ENCODE results near the gene PLA2G6.
"Not testable (repeated sequence)": the region's sequence is repeated elsewhere in the genome, so short reads cannot be mapped to it uniquely, and the experiment has no call there.

DNA sequence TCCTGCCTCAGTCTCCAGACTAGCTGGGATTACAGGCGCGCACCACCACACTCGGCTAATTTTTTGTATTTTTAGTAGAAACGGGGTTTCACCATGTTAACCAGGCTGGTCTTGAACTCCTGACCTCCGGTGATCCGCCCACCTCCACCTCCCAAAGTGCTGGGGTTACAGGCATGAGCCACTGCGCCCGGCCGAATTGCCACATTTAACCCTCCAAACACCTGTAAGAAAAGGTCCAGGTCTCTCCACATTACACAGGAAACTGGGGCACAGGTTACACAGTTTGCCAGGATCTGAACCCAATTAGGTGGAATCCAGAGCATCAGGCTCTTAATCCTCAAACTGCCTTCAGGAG is 4.1 kb downstream of the PLA2G6 start:
- TF ChIP-seq, protein P1, sequence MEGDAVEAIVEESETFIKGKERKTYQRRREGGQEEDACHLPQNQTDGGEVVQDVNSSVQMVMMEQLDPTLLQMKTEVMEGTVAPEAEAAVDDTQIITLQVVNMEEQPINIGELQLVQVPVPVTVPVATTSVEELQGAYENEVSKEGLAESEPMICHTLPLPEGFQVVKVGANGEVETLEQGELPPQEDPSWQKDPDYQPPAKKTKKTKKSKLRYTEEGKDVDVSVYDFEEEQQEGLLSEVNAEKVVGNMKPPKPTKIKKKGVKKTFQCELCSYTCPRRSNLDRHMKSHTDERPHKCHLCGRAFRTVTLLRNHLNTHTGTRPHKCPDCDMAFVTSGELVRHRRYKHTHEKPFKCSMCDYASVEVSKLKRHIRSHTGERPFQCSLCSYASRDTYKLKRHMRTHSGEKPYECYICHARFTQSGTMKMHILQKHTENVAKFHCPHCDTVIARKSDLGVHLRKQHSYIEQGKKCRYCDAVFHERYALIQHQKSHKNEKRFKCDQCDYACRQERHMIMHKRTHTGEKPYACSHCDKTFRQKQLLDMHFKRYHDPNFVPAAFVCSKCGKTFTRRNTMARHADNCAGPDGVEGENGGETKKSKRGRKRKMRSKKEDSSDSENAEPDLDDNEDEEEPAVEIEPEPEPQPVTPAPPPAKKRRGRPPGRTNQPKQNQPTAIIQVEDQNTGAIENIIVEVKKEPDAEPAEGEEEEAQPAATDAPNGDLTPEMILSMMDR (IDR thresholded peaks at IDR 0.05): not testable (repeated sequence)
- TF ChIP-seq POLR2A (IDR thresholded peaks at IDR 0.05): not testable (repeated sequence)

All from ovary (tissue), 3 donors.